DMS79 treated with DMSO at 0.1 percent for 48 hours (cell line): Measurements from ENCODE around the gene OCA2.

Experiments used
- DNase-seq: peaks from one replicate; lab custom pipeline; 2025; lab: John Stamatoyannopoulos, UW

OCA2 gene

DNA sequence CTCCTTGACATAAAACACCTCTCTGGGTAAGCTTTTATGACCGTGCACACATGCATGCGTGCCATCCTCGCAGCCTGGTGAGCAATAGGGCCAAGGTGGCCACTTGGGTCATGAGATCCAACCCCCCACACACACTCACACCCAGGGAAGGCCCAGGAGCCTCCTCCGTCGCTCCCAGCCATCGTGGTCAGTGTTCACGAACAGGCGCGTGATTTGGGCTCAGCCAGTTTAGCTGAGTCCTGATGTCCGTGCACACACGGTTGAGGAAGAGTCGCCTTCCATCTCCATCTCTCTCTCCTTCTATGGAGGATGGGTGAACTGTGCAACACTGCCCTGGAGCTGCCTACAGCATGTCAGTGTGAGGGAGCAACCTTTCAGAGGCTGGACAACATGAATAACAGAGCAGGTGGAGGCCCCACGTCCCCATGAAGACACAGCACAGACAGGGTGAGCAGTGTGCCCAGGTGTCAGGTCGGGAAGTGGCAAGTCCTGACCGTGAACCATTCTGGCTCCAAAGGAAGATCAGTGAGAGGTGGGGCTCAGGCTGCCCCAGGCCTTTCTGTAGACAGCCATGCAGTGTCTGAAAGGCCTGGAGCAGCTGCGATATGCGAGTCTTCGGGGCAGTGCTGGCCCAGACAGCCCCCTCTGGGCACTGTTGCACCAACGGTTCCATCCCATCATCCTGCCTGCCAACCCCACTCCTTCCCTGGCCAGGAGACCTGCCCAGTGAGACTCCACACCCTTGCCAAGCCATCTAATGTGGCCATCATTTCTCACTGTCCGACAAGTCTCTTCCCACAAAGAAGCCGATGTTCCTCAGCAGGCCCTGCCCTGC lies 253.4 kb downstream of the OCA2 start:
- DNase-seq: no peak

DNA sequence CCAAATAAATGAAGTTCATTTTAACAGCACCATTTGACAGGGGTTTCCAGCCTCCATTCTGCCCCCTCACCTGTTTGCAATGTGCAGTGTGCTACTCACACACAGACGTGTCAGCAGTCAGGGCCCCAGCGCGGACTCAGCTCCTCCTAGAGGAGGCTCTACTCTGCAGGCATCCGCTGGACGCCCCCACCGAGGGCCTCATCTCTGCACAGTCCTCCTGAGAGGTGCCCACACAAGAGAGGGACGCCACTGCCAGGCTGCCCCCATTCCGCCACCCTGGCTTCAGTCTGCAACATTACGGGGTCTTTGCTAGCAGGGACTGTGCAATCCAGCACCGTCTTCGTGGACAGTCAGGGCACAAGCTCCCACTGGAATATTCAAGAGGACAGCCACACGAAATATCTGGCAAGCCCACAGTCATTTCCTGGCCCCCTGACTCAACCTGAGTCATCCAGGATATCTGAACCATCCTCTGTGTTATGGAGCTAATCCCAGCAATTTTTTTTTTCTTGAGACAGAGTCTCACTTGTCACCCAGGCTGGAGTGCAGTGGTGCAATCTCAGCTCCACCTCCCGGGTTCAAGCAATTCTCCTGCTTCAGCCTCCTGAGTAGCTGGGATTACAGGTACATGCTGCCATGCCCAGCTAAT lies 255.0 kb downstream of the OCA2 start:
- DNase-seq: no peak

DNA sequence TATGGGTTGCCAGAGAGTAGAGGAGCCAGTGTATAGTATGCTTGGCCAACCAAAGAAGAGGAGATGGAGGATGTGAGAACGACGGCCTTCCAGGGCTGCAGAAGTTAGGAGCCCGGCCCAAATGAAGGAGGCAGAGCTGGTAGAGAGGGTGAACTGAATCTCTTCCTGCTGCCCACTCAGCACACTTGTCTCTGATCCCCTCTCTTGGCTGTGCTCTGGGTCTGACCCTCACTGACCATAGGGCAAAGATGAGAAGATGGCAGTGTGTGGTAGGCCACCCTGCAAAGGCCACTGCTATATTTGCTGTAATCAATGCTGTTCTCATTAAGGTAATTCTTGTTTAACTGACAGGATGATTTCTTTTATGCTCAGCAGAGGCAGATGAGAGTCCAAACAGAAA lies 256.0 kb downstream of the OCA2 start:
- no peak for DNase-seq

DNA sequence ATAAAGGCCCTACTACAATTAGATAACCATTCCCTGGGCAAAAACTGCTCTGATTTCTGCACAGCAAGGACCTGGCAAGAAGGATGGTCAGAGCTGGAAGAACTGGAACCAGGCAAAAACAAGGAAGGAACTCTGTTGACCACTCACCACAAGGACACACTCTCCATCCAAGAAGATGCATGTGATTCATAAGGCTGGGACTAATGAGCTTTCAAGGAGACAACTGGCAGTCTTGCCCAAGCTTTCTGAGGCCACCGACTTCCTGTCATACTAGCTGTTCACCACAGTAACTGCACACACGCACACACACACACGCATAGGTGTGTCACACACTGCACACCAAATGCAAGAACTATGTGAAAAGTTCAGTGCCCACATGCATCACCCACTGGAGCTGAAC lies 256.6 kb downstream of the OCA2 start:
- no peak for DNase-seq

DNA sequence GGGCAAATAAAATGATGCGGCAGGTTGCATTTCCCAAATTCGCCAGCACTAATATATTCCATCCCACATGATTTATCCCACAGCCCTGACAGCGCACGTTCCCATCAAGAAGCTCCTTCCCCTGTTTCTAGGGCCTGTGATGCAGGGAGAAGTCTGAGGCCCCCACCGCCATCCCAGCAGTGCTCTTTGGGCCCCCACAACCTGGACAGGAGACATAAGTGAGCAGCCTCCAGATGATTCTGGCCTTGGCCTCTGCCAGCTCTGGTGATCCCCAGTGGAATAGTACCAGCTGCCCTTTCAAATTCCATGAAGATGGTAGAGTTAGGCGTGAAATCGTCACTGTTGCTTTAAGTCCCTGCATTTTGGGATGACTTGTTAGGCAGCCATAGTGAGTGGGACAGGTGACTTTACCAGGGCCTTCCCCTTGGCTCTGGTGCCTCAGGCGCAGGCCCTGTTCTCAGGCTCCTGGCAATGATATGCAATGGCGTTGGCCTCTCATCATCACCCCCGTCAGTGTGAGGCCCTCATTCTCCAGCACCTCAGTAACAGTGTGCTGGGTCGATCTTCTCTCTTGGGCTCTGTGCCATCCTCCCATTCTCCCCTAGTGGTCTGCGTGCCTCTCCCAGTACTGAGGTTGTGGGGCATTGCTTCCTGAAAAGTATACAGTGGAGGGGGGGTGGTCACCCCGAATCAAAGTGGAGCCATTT lies 263.7 kb downstream of the OCA2 start:
- no peak for DNase-seq

DNA sequence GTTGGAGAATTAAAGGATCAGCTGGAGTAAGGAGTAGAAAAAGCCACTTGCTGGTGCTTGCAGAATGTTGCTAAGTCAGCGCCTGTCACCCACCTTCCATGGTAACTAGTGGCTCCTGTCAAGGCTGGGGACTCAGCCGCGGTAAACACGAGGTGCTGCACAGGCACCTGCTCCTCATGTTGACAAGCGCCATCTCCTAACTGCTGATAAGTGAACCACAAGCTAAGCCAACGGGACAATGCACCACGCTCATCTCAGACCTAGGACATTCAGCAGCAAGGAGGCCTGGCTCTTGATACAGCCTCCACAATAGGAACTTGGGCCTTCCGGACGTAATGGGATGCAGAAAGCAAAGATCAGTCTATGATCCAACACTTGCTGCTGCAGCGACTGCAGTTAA lies 264.4 kb downstream of the OCA2 start:
- DNase-seq: no peak

DNA sequence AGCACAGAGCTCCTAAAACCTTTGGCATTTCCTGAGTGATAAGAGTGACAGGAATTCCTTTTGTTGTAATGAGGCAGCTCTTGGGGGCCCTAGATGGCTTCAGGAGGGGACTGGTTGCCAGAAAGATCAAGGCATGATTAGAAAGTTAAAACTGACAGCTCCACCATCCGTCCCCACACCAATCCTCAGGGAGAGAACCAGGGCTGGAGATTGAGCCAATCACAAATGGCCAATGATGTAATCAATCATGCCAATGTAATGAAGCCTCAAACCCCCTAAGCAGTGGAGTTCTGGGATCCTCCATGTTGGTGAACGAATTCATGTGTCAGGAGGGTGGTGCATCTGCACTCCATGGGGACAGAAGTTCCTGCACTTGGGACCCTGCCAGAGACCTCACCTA lies 265.1 kb downstream of the OCA2 start:
- no peak for DNase-seq

DNA sequence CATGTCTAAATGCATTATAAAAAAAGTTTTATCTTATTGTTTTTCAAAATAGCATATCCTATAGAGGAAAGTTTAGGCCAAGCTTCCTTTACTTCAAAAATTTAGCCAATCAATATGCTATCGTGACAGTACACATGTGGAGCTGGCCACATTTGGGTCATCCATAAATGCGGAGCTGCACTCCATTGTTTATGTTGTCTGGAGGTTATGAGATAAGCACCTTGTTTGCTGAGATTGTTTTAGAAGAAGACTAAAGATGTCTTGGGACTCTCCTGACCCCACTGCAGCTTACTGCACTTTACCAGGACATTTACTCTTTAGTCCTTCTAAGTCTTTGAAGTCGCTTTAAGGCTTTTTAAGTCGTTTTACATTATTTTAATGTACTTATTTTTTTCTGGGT lies 265.9 kb downstream of the OCA2 start:
- no peak for DNase-seq

DNA sequence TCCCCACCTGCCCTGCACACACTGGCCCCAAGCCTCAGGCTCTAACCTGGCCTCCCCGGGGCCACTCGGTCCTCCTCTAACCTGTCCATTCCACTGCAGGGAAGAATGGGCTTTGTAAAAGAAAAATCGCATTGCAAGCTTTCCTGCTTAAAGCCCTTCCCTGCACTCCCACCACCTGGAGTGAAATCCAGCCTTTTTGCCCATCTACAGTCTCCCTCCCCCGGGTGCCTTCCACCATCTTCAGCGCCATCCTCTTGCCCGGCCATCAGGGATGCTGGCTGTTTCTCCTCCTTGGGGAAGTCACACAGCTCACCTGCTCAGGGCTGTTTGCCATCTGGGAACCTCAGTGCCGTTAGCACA lies 266.9 kb downstream of the OCA2 start:
- no peak for DNase-seq

DNA sequence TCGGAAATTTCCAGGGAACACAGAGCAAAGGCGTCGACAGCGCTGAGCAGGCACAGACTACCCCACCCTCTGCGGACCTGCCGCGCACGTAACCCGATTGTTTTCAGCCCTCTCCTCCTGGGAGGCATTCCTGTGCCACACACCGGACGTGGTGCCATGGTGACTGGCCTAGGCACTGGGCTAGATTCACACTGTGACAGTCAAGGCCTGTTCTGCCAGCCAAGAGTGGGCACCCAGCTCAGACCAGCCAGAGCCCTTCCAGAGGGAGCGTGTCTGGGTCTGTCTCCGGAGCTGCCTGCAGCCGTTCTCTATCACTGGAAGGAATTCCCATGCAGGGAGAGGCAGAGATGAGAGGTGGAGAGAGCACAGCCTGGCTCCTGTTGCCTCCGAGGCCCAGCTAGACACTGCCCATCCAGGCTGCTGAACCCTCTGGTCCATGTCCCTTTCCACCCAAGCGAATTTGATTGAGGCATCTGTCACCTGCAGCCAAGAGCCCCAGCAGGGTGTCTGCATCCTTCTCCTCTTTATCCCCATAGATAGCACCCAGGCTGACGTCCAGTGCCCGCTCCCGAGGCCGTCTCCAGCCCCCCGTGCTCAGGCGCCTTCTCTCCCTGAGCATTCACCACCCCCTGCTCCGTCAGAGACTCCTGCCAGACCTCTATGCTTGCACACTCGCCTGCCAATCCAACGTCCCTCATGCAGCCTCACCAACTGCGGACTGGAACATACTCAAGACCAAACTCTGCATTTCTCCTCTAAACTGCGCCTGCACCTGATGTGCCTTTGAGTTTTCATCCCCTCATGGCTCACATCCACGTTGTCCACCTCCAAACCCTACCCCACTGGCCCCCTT lies 267.5 kb downstream of the OCA2 start:
- DNase-seq: no peak

DNA sequence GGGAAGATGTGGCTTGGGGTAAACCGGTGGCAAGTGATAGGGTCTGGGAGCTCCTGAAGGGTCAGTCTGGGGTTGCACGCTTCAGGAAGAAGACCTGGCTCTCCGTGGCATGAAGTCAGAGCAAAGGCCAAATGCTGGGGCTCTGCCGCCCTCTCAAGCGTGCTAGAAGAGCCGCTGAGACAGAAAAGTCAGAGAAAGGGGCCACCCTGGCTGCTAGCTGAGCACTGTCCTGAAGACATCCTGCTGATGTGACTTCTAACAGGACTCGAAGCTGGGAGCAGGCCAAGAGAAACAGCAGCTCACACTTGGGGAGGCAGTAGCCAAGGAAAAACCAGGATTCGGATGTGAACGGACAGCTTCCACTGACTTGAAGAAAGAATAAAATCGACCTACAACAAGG lies 270.4 kb downstream of the OCA2 start:
- no peak for DNase-seq

DNA sequence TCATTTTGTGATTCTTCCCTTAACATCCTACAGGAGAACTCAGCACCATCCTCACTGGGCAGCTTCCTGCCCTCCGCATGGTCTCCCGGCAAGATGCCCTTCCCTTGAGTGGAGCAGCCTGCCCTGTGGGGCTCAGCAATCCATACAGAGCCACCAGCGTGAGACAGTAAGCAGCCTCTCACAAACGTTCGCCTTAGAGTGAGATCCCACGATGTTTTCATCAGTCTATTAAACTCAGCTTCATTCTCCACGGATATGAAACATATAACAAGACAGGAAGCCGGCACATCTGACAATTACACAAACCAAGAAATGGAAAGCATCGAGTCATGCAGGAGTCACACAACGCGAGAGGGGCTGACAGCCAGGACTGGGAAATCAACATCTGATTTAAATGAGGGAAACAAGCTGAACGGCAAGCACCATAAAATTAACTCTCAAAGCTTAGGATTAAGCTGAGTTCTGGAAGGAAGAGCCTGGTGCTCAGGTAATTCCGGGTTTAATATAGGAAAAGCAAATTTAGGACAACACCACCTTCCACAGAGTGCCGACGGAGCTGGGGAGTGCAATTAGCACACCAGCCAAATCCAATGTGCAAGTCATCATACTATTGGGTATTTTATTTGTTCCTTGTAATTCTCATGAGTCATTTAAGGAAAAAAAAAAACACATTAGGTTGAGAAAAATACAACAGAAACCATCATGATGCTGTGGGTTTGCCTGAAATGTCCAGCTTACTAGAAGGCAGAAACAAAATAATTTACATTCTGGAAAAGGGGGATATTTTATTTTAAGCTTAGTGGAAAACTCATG lies 272.0 kb downstream of the OCA2 start:
- DNase-seq: no peak

DNA sequence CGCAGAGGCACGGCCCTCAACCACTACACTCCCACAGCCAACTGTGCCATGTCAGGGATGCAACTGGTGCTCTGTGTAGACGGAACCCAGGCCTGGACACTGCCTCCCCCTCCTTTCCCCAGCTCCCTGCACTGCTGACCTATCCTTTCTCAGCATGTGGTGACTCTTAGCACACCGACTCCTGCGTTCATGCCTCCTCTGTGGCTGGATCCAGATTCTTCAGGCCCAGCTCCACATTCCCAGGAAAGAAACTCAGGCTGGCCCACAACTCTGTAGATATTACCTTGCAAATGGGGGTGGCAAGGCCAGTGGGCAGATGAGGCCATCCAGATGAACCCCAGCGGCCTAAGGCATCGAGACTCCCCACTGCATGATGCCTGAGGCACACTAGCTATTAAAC lies 272.7 kb downstream of the OCA2 start:
- DNase-seq: no peak

DNA sequence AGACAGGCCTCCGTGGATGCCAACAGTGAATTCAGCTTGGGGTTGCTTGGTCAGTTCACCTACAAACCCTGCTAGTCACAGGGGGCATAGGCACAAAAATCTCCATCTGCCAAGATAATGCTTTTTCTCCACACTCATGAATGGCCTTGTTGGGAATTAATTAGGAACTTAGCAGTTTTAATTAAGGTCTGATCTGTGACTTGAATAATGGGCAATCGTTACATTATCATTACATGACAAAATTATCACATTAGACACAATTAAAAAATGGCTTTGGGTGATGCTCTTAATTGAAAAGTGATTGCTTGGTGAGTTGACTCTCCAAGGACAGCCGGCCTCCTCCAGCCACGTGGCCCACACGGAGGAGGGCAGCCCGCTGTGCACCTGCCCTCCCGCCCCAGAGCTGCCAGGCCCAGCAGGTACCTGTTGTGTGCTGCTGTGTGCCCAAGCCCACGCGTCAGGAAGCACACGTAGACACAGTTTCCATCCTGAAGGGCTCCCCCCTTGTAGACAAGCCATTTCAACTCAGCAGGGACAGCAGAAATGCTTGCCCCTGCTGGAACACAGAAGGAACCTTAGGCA lies 274.2 kb downstream of the OCA2 start:
- no peak for DNase-seq

DNA sequence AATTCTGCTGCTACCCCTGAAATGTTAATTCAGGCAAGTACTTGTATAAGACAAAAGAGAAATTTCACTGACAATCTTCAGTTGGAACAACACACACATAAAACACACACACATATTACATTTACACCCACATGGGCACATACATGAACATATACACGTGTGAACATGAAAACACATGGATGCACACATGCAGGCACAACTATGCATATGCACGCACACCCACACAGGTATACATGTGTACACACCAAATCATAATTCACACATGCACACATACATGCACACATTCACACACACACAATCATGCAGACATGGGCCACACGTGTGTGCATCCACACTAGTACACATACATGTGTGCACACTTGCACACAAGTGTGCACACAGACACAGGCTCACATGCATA lies 277.8 kb downstream of the OCA2 start:
- no peak for DNase-seq

DNA sequence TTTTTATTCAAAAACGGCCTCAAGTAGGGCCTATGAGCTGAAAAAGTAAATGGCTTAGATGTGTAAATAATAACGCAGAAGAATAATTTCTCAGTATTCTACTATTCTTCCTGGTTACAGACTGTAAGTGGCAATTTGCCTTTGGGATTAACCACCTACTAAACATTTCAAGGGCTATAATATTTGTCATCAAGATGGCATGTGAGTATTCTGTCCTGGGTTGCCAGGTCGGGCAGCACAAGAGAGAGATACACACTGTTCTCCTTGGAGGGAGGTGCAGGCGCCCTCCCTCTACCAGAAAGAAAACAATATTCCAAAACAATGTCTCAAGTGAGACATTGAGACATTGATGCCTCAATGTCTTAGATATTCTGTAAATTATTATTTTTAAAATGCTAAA lies 278.4 kb downstream of the OCA2 start:
- DNase-seq: no peak

DNA sequence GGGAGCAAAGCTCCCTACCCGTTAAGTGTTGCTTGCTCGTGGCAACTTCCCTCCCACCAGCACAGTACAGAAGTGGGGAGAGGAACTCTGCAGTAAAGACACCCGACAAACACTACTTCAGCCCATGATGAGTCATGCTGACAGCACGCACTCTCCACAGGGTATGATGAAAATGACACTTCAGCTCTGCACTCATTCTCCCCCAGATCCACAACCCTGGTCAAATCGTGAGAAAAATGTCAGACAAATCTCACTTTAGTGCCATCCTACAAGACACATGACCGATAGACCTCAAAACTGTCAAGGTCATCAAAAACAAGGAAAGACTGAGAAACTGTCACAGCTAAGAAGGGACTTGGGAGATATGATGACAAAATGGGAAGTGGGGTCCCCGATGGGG lies 278.9 kb downstream of the OCA2 start:
- no peak for DNase-seq

DNA sequence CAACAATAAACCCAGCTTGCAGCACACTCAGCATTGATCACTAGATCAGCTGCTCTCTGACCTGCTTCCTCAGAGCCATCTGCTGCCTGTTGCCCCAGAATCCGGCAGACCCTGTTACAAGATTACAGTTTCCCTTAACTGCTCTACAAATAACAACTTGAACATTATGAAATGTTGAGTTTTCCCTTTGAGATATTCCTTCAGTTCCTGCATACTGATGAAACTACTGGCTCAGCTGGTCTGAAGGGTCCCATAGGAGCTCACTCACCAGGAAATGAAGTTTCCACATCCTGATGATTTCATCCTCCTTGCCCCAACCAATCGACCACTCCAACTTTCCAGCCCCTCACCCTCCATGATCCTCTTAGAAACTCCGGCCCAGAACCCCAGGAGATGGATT lies 281.9 kb downstream of the OCA2 start:
- DNase-seq: no peak

DNA sequence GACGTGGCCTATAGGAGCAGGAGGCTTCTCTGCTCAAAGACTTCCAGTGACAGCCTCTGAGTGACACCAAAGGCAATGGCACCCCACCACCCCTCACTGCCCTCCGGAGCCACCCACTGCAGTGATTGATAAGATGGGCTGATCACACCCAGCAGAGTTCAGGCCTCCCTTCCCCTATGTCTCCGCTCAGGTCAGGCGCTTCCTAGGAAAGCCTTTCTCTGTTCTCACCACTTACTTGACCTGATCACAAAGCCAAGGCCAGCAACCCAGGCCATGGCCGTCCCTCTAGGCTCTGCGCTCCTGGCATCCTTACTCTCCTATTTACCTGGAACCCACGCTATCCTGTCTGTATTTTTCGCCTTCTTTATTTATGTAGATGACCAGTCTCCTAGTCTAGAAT lies 282.3 kb downstream of the OCA2 start:
- no peak for DNase-seq

DNA sequence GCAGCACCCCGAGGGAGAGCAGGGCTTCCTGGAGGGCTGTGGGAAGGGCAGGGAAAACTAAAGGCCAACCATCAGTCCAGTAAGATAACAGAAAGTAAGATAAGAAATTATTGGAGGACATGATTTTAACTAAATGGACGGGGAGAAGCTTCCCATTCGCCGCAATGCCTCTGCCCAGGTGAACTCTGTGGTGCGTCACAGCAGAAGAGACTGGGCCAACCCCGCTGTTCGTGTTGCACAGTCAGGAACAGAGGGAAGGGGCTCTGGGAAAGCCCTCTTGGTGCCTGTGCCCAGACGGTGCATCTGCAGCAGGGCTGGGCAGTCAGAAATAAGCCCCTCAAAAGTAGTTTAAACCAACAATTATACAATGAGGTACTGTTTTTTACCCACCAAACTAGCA lies 284.1 kb downstream of the OCA2 start:
- DNase-seq: no peak

DNA sequence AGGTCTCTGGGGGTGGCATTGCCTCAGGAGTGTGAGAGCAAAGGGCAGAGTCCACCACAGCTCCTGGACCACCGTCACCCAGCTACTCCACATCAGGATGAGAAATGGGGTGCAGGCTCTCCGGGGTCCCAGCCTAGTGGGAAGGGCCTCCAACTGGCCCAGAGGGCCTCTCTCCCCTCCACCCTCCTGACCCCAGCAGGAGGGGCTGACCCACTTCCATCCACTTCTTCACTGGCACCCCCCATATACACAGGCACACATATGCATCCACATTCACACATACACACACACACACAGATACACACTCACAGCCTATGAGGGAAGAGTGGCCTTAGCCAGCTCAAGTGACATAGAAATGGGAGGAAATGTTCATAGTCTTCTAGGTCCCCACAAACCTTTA lies 286.0 kb downstream of the OCA2 start:
- no peak for DNase-seq
